GM21786 (cell line): ENCODE measurements around the gene KRT1.

Experiments used
- ATAC-seq: cut with Tn5 transposase; IDR thresholded peaks from one replicate; pipeline ENCODE4 v1.9.1; 2021; ENCODE audit not compliant: unreplicated experiment

Gene KRT1

GRCh38 chr12:52699373-52699772 is 19.2 kb upstream of the KRT1 start:
- ATAC-seq = no peak

GRCh38 chr12:52698651-52699340 is 18.6 kb upstream of the KRT1 start:
- no peak for ATAC-seq

GRCh38 chr12:52697058-52697582 is 16.9 kb upstream of the KRT1 start:
- ATAC-seq = no peak

- no peak for ATAC-seq
These were observed 16.4 kb upstream of the KRT1 start for GRCh38 chr12:52696588-52696987.

GRCh38 chr12:52695039-52695438 is 14.8 kb upstream of the KRT1 start:
- ATAC-seq = no peak

GRCh38 chr12:52694151-52694550 is 13.9 kb upstream of the KRT1 start:
- ATAC-seq = no peak

GRCh38 chr12:52693261-52693660 is 13.1 kb upstream of the KRT1 start:
- no peak for ATAC-seq

GRCh38 chr12:52692254-52692653 is 12.0 kb upstream of the KRT1 start:
- no peak for ATAC-seq

- ATAC-seq = no peak
These were observed 11.6 kb upstream of the KRT1 start for GRCh38 chr12:52691841-52692150.

GRCh38 chr12:52691076-52691840 is 11.1 kb upstream of the KRT1 start:
- no peak for ATAC-seq

- ATAC-seq = no peak
These were observed 10.3 kb upstream of the KRT1 start for GRCh38 chr12:52690351-52691075.

GRCh38 chr12:52689936-52690335 is 9.7 kb upstream of the KRT1 start:
- no peak for ATAC-seq

- ATAC-seq = no peak
These were observed 9.0 kb upstream of the KRT1 start for GRCh38 chr12:52689239-52689638.

GRCh38 chr12:52688481-52688880 is 8.3 kb upstream of the KRT1 start:
- no peak for ATAC-seq

GRCh38 chr12:52687497-52688385 is 7.5 kb upstream of the KRT1 start:
- ATAC-seq = no peak

GRCh38 chr12:52686756-52687487 is 6.7 kb upstream of the KRT1 start:
- ATAC-seq = no peak

- no peak for ATAC-seq
These were observed 5.9 kb upstream of the KRT1 start for GRCh38 chr12:52686063-52686462.

GRCh38 chr12:52685406-52685890 is 5.2 kb upstream of the KRT1 start:
- ATAC-seq = no peak

- ATAC-seq = no peak
These were observed 4.2 kb upstream of the KRT1 start for GRCh38 chr12:52684431-52684830.
